ENCODE measurements around the gene FRMD4A.

GRCh38 chr10:13632440-13632839 lies 698.3 kb downstream of the FRMD4A start:
- TF ChIP-seq CTCF (IDR thresholded peaks at IDR 0.05) (no peak), POLR2A (IDR thresholded peaks at IDR 0.05) (no peak)
